ENCODE measurements around the gene COL23A1.
A peak's percentile ranks its signal among the peaks of the same experiment; 100 is the strongest.
"Not testable (repeated sequence)": the region's sequence is repeated elsewhere in the genome, so short reads cannot be mapped to it uniquely, and the experiment has no call there.

Gene COL23A1

GRCh38 chr5:178499352-178499751 is 90.8 kb downstream of the COL23A1 start:
- peak; percentile 49 for DNase-seq

- DNase-seq, result peak; percentile 94
These were observed 93.6 kb downstream of the COL23A1 start for GRCh38 chr5:178496642-178497041.

- DNase-seq, result no peak
These were observed 94.0 kb downstream of the COL23A1 start for GRCh38 chr5:178496214-178496613.

DNA sequence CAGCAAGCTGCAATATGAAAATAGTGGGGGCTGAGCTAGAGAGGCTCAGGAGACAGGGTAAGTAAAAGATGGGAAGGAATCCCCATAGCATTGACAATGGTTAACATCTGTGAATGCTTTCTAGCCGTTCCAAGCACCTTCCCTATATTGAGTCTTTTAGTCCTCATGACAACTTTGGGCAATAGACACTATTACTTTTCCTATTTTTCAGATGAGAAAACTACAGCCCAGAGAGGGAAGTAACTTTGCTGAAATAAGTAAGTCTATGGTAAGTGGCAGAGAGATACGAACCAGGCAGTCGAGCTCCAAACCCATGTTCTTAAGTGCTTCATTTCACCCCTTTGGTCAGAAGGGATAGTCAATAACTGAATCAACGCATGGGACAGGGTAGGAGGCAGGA is 94.5 kb downstream of the COL23A1 start:
- DNase-seq, result peak; percentile 23

GRCh38 chr5:178492278-178492677 is 97.9 kb downstream of the COL23A1 start:
- no peak for DNase-seq

DNA sequence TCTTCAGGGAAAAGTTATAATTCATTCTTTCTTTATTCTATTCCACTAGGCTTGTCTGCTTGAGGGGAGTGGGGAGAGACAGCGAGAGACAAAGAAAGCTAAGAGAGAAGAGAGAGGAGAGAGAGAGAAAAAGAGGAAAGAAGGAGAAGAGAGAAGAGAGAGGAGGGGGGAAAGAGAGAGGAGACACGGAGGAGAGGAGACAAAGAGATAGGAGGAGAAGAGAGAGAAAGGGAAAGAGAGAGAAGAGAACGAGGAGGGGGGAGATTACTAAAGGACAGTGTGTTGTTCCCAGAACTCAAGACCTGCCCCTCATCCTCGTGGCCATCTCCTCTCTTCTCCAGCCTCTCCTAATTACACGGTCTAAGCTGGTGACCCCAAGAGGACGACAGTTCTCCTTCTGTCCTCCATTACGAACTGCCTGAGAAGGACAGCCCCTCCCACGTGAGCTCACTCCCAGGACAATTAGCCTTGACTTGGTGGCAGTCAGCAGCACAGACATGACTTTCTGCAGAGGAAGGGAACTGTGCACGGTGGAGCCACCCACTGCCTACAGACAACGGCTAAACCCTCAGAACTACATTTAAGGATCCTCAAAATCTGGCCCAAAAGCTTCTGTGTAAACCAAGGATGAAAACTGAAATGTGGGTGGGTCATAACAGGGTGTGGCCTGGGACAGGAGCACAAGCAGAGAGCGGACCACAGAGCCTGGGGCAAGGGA is 99.1 kb downstream of the COL23A1 start:
- peak; percentile 50 for DNase-seq

DNA sequence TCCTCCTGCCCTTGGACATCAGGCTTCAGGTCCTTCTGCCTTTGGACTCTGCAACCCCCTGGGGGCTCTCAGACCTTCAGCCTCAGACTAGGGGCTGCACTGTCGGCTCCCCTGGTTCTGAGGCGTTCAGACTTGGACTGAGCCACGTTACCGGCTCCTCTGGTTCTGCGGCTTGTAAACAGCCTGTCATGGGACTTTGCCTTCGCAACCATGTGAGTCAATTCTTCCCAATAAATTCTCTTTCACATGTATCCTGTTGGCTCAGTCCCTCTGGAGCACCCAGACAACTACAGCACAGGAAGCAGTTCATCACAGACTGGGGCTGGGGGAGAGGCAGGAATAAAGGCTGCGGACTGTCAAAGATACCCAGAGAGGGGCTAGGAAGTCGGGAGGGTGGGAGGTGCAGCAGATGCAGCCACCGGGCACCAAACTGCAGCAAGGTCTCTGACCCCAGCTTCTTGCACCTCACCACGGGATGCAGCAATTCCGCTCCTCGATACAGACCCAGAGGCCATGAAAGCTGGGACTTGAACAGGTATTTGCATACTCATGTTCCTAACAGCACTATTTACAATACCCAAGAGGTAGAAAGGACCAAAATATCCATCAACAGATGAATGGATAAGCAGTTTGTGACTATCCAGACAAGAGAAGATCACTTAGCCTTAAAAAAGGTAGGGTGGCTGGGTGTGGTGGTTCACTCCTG is 100.8 kb downstream of the COL23A1 start:
- DNase-seq, result no peak

GRCh38 chr5:178488696-178489095 is 101.5 kb downstream of the COL23A1 start:
- DNase-seq, result no peak

DNA sequence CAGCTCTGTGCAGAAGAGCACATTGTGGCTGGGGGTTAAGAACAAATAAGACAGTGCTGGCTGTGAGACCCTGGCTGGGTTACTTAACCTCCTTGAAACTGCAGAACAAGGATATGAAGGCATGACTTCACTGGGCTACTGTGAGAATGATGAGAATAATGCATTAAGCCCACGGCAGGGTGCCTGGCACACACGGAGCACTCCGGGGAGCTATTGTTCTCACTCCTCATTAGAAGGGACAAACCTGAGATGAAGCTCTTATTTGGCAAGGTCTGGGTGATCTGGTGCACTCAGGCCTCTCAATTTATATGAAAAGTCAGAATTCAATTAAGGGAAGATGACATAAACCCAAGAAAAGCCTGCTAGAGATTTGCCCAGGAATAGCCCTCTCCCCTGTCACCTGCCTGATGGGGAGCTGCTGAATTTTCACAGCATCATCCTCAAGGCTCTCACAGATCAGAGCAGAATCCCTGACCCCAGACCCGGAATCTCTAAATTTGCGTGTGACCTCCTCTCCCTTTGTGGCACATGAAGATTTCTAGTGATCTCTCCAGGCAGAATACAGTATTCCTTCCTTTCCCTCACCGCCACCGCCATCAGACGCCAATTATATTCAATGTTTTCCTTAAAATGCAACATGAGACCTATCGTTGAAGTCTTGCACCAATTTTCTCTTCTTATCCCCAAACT is 102.1 kb downstream of the COL23A1 start:
- no peak for DNase-seq

DNA sequence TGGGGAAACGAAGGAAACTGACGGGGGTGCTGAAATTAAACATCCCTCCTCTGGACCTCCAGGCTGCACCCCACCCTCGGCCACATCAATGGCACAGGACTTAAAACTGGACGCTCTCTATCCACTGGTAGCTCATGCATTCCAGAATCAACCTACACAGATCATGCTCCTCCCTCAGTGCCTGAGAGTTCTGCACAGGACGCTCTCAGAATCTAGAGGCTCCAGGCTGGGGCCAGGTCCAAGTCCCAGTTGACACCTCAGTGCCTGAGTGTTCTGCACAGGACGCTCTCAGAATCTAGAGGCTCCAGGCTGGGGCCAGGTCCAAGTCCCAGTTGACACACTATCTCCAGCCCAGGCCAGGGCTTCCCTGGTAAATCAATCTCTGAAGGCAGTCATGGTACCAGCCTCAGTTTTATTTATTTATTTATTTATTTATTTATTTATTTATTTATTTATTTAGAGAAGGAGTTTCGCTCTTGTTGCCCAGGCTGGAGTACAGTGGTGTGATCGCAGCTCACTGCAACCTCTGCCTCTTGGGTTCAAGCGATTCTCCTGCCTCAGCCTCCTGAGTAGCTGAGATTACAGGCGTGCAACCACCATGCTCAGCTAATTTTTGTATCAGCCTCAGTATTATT is 103.2 kb downstream of the COL23A1 start:
- not testable (repeated sequence) for DNase-seq

DNA sequence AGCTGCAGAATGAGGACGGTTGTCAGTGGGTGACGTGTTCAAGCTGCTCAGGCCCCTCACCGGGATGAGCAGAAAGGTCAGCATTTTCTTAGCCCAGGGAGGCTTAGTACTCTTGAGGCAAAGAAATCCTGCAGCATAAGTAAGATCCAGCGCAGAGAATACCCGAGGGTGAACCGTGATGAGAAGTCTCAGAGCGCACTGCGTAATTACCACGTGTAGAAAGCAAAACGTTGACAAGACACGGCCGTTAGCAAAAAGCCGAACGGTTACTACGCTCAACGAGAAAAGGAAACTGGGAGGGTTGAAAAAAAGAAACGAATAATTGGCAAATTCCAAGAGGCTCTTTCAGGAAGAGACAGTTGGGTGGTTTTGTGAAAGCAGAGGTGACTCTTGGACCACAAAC is 104.0 kb downstream of the COL23A1 start:
- peak; percentile 92 for DNase-seq

GRCh38 chr5:178483620-178484019 is 106.6 kb downstream of the COL23A1 start:
- DNase-seq, result peak; percentile 94

GRCh38 chr5:178479261-178479660 is 110.9 kb downstream of the COL23A1 start:
- no peak for DNase-seq

DNA sequence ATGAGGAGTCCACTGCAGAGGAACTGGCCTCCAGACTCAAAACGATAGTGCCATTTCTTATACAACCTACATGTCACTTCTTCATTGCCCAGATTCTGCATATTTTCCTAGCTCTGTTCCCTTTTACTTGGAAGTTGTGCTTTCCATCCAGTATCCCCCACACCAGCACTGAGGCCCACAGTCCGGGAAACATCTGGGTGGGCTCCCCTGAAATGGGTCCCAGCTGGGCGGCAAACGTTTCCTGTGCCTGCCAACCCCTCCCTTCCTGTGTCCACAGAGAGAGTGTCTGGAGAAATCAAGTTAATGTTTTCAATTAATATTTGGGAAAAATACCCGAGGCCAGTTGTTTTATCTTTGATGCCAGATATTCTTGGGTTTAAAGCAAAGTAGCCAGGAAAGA is 111.8 kb downstream of the COL23A1 start:
- no peak for DNase-seq

GRCh38 chr5:178477802-178478201 is 112.4 kb downstream of the COL23A1 start:
- DNase-seq, result no peak

GRCh38 chr5:178476972-178477754 is 113.0 kb downstream of the COL23A1 start:
- peak; percentile 97 for DNase-seq

DNA sequence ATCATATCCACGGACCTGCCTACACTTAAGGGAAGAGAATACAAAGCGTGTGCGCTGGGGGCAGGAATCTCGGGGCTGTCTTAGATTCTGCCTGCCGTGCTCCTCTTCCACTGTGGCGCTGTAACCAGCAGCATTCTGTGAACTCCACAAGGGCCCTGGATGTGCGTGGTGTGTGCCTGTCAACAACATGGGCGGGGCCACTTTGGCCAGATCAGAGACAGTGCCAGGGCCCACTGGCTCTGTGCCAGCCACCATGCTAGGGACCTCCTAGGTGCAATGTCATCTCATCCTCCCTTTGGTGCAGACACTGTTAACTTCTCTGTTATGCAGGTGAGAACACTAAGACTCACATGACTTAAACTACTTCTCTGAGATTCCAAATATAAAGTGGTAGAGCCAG is 113.7 kb downstream of the COL23A1 start:
- no peak for DNase-seq

DNA sequence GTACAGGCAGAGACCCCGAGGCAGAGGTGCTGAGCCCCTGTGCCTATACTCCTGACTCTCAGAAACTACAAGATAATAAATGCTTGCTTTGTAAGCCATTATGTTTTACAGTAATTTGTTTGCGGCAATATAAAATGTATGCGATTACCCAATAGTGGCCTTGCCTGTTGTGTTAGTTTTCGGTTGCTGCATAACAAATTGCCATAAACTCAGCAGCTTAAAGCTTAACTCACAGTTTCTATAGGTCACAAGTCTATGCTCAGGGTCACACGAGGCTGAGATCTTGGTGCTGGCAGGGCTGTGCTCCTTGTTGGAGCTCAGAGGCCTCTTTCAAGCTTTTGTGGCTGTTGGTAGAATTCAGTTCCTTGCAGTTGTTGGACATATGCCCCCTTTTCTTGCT is 114.8 kb downstream of the COL23A1 start:
- peak; percentile 22 for DNase-seq

GRCh38 chr5:178474562-178475184 is 115.5 kb downstream of the COL23A1 start:
- no peak for DNase-seq

GRCh38 chr5:178473854-178474253 is 116.3 kb downstream of the COL23A1 start:
- no peak for DNase-seq

- no peak for DNase-seq
These were observed 118.1 kb downstream of the COL23A1 start for GRCh38 chr5:178472138-178472537.

DNA sequence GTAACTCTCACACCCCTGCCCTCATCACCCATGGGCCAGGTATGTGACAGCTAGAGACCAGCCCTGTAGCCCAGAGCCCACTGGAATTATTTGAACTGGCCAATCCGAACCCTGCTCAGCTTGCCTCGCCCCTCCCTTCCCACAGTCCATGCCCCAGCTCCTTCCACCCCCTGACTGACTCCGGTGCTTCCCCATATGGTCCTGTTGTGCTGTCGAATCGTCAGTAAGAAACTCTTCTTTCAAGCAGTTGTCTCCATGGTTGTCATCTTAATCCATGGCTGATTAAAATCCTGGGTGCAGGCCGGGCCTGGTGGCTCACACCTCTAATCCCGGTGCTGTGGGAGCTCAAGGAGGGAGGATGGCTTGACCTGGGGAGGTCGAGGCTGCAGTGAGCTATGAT is 118.5 kb downstream of the COL23A1 start:
- no peak for DNase-seq
